SK-MEL-5 (cell line): ENCODE results near the gene TBC1D1. TPM values are rescaled to one million over a fixed set of nuclear protein-coding genes. Genes with fewer than 3 reads are reported as not detected.

Experiments used
- DNase-seq: peaks from one replicate; pipeline ENCODE4 v3.0.0-alpha.2; 2016; ENCODE audit warnings: low read depth, low spot score
- in situ Hi-C: cut with HindIII; loops from 2 replicates; pipeline ENCODE4 v1.10.0; 2016; ENCODE audit warnings: low sequenced_read_pairs, high pct_unique_total_duplicates, low pct_unique_long_range_greater_than_20kb
- total RNA-seq: library from RNA; depleted of rRNA; stranded (reverse); fragments of >200 nt; shearing (Covaris generic); gene quantifications from 2 replicates; pipeline ENCODE4 v1.2.3, GENCODE V29; 2014

The TBC1D1 gene
- total RNA-seq, 1 experiment from 2014 or later = 54.9 TPM

- in situ Hi-C loops = no loop called here
- no peak for DNase-seq
Observed at GRCh38 chr4:38072578-38072977, 181.7 kb downstream of the TBC1D1 start.

- in situ Hi-C loops = no loop called here
- DNase-seq = no peak
Observed at GRCh38 chr4:38073596-38074234, 182.8 kb downstream of the TBC1D1 start.

- DNase-seq = no peak
- in situ Hi-C loops = no loop called here
Observed at GRCh38 chr4:38075370-38076152, 184.7 kb downstream of the TBC1D1 start.

GRCh38 chr4:38076153-38076669 is 185.3 kb downstream of the TBC1D1 start:
- DNase-seq = no peak
- in situ Hi-C loops = no loop called here

DNA sequence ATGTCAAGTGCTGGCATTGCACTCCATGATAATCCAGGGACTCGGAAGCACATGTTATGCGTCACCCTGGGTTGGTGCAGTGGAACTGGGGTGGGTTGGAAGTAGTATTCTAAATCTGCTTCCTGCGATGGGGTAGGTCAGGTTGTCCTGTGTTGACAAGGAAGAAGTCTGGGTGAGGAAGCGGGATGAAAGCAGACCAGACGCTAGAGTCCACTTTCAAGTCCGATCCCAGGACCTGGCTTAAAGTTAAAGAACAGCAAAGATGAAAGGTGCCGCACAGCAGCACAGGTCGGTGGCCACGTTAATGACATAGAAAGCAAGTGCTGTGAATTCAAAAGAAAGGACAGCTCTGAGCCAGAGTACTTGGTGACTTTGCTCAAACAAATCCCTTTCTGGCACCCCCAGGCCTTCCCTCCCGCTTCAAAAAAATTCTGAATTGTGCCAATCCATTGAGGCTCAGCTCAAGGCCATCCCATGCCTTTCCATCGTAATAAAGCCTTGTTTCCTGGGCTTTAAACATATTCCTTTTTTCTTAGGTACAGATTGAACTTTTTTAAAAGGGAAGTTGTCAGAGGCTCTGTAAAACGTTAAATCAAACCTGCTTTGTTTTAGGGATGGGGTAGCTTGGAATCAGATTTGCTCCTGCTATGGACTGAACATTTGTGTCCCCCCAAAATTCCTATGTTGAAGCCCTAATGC is 187.1 kb downstream of the TBC1D1 start:
- in situ Hi-C loops = no loop called here
- DNase-seq = no peak

GRCh38 chr4:38078590-38079421 is 187.9 kb downstream of the TBC1D1 start:
- no peak for DNase-seq
- in situ Hi-C loops = no loop called here

- in situ Hi-C loops = no loop called here
- no peak for DNase-seq
Observed at GRCh38 chr4:38080061-38080974, 189.4 kb downstream of the TBC1D1 start.

GRCh38 chr4:38082021-38082420 is 191.1 kb downstream of the TBC1D1 start:
- no peak for DNase-seq
- in situ Hi-C loops = no loop called here

GRCh38 chr4:38082424-38083385 is 191.8 kb downstream of the TBC1D1 start:
- in situ Hi-C loops = no loop called here
- no peak for DNase-seq

- DNase-seq = no peak
- in situ Hi-C loops = no loop called here
Observed at GRCh38 chr4:38084877-38085711, 194.2 kb downstream of the TBC1D1 start.

DNA sequence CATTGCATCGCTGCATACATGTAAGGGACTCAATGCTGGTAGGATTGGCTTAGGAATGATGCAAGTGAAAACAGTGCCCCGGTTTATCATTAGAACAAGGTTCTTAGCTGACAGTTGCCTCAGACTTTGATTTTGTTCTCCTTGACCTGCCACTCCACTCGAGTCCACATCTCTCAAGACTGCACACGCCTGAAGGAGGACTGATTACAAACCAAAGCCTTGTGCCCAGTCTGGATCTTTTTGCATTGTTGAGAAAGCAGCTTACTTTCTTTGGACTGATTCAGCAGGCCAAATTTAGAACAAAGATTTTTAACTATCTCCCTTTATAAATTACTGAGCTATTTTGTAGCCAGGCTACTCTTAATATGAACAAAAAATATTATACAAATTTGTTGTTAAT is 194.9 kb downstream of the TBC1D1 start:
- no peak for DNase-seq
- in situ Hi-C loops = no loop called here

DNA sequence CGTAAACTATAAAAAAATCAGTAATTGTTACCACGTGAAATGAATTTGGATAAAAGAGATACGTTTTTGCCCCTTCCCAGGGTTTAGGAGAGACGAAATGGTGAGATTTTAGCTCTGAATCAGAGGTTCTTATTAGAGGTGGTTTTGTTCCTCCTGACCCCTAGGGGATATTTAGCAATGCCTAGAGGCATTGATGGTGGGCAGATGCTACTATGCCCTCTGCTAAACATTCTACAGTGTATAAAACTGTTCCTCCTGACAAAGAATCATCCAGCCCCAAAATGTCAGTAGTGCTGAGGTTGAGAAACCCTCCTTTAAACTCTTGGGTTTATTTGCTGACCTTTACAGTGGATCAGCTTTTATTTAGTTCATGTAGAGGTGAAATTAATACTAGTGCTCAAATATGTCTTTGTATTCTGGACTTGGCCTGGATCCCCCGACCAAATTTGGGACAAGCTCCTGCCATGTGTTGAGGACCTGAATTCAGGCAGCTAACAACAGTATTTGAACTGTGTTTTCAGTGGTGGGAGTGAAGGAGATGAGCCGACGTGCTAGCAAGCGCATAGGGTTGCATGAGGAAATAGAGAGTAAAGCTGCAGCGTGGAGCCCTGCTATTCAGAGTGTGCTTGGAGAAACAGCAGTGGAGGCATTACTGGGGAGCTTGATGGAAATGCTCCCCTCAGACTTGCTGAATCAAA is 195.4 kb downstream of the TBC1D1 start:
- DNase-seq = peak; percentile 28
- in situ Hi-C loops = no loop called here

GRCh38 chr4:38086849-38087226 is 196.0 kb downstream of the TBC1D1 start:
- in situ Hi-C loops = no loop called here

DNA sequence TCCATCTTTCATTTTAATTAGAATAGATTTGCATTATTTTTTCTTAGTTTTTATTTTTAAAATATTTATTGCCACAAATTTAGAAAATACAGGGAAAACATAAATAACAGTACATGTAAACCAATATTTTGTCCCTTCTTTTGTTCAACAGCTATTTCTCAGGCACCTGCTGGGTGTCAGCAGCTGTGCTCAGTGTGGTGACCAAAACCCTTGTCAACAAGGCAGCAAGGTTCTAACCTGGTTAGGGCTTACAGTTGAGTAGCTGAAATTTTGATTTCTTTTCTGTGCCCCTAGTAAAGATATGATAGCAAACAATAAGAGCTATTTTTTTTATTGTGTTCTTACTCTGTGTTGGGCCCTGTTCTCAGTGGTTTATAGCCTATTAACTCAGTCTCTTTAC is 197.4 kb downstream of the TBC1D1 start:
- DNase-seq = no peak
- in situ Hi-C loops = no loop called here

More at GRCh38 chr4:38086849-38087226, 196.0 kb downstream of the TBC1D1 start:
- DNase-seq = no peak
